ENCODE data around the gene CRTC2.

The CRTC2 gene

GRCh38 chr1:153973525-153973924 lies 15.1 kb upstream of the CRTC2 start:
- DNase-seq, result no peak

GRCh38 chr1:153973071-153973470 lies 14.7 kb upstream of the CRTC2 start:
- no peak for DNase-seq

DNA sequence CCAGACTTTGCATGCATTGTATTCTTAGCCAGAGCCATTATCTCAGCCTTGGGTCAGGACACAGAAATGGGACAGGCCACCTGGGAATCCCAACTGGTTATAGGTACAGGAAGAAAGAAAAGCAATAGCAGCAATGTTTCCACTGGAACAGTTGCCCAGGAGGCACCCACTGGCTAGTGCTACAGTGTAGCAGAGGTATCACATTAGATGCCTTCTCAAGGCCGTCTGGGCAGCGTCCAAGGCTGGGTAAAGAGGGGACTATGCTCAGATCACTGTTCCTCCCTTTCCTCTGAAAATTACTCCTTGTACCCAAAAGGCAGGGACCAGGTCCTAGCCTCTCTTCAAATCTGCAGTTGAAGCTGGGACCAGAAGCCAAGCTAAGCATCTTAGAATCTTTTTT lies 11.9 kb upstream of the CRTC2 start:
- DNase-seq, result no peak

- DNase-seq, result no peak
Measured at GRCh38 chr1:153968972-153969371, 10.6 kb upstream of the CRTC2 start.

DNA sequence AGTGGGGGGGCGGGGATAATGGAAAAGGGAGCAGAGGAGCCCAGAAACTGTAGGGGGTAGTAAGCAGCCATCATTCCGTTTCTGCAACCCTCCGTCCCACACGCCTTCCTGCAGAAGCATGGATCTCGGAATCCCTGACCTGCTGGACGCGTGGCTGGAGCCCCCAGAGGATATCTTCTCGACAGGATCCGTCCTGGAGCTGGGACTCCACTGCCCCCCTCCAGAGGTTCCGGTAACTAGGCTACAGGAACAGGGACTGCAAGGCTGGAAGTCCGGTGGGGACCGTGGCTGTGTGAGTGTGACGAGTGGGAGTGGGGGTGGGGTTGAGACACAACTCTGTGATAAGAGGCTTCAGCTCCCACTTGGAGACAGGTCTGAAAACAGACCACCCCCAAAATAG lies 10.0 kb upstream of the CRTC2 start:
- peak in 1 of 2 experiments; percentile 34 for DNase-seq

DNA sequence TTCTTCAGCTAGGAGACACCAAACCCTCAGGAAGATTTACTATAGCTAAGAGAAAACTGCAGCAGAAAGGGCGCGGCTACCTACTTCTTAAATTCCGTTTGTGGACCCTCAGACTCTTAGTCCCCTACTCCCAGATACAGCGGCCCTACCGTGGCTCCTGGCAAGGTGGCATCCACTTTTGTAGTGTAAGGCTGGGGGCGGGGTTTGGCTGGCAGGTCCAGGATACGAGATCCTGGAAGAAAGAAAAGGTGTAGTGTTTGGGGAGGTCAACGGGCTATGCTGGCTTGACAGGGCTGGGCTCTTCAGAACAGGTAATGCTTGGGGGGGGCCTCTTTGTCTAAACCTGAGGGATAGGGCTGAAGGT lies 9.6 kb upstream of the CRTC2 start:
- peak; percentile 48 to 55 for DNase-seq

DNA sequence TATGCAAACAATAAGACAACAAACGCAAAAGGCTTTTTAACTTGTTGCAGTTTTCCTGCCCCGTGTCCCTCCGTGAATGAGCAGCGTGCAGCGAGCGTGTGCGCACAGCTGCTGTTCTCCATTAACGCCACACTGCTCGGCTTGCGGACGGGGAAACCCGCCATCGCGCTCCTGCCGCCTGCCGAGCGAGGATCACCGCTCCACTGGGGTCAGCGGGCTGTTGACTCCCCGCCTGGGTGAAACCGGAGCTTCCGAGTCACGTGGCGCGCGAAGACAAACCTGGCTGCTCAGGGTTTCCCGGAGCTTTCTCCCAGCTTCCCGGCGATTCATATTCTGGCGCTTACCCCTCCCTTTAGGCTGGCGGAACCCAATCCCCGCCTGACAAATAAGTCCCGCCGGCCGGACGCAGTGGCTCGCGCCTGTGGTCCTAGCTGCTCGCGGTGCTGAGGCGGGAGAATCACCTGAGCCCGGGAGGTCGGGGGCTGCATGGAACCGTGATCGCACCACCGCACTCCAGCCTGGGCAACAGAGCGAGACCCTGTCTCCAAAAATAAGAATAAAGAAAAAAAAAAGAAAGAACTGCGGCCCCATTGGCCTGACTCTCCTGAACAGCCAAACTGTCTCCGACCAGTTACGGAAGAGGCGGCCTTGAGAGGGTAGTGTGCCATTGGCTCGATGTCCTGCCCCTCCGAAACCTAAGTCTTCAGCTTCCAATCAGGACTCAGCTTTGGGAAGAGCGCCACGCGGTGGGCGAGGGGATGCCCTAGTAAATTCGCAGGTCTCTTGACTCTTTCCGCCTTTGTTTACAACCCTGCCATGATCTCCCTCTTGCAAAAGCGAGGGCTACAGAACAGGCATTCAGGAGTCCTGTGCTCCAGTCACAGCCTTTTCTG lies 8.9 kb upstream of the CRTC2 start, which contains the start of gene CREB3L4:
CREB3L4 (plus strand) TSS at position 796 of the 893 bp plus-strand sequence. CDS start 624 bp downstream, outside the sequence.
- peak; percentile 98 to 100 for DNase-seq

- DNase-seq, result peak; percentile 30 to 60
Measured at GRCh38 chr1:153963850-153964331, 5.5 kb upstream of the CRTC2 start.

- DNase-seq, result peak; percentile 99 to 100
Measured at GRCh38 chr1:153963030-153963849, 4.8 kb upstream of the CRTC2 start, which contains the start of gene SLC39A1. TSS of gene SLC39A1 (minus strand) at chr1:153963537. CDS start at chr1:153962715, 822 bp downstream.

GRCh38 chr1:153962088-153963029 lies 3.9 kb upstream of the CRTC2 start:
- DNase-seq, result no peak

DNA sequence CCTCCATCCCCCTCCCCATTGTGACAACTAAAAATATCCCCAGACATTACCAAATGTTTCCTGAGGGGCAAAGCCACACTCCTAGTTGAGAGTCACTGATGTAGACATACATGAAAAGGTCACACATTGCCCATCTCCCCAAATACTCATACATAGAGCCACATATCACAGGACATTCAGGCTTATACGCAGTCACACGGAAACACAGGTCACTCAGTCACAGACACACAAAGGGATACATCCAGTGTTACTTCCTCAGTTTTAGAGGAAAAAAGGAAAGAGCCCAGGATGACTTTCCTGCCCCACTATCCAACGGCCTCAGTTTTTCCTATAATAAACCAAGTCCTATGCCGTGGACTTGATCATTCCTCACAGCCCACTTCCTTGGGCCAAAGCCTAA lies 3.0 kb upstream of the CRTC2 start:
- no peak for DNase-seq

GRCh38 chr1:153960206-153960605 lies 1.8 kb upstream of the CRTC2 start:
- DNase-seq, result no peak

GRCh38 chr1:153959454-153959853 lies 1.0 kb upstream of the CRTC2 start:
- DNase-seq, result no peak

- DNase-seq, result no peak
Measured at GRCh38 chr1:153958961-153959260, 499 bp upstream of the CRTC2 start.

DNA sequence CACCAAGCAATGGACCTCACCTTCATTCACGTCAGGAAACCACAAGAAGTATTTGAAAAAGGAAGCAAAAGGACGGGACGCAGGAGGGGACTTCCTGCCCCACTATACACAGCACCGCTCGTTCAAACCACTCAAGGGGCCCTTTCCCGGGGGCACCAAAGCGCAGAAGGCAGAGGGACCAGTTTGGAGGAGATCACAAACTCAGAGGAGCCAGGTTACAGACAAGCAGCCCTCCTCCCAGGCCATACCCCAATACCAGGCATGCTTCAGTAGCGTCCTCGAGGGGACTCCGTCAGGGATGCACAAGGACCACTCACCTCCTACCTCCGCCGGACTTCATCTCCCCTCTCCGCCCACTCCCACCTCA lies 685 bp downstream of the CRTC2 start:
- peak in 1 of 2 experiments; percentile 56 for DNase-seq

GRCh38 chr1:153956997-153957715 lies 1.3 kb downstream of the CRTC2 start:
- DNase-seq, result no peak

DNA sequence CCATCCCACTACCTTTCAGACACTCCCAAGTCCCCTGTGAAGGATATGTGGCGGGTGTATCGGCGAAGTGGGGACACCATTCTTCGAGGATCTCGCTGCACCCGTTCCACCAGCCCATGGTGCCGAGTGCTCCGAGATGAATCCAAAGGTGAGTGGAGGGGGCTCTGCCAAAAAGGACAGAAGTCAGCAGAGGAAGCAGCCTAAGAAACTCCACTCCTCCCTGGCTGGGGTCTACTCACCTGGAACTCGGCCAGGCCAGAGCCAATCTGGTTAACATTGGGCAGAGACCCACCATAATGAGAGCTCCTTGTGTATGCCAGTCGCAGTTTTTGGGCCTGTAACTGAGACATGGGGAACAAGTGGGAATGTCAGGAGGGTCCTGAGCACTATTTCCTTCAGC lies 3.6 kb downstream of the CRTC2 start:
- no peak for DNase-seq

- no peak for DNase-seq
Measured at GRCh38 chr1:153953859-153954365, 4.5 kb downstream of the CRTC2 start.

DNA sequence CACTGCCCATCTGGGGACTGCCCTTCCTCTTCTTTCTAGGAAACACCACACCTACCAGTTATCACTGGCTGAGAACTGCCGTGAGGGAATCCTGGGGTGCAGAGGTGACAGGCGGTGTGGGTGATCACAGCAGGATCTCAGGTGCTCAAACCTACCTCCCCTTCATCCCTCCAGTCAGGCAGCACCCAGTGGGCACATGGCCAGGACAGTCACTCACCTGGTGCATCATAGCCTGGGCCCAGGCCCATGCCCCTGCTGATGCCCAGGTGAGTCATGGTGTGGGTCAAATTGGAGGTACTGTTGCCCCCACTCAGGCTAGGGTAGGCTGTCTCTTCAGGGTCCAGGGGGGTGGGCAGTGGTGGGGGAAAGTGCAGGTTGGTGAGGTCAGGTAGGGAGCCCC lies 6.6 kb downstream of the CRTC2 start:
- DNase-seq, result no peak

- no peak for DNase-seq
Measured at GRCh38 chr1:153951183-153951582, 7.2 kb downstream of the CRTC2 start.

DNA sequence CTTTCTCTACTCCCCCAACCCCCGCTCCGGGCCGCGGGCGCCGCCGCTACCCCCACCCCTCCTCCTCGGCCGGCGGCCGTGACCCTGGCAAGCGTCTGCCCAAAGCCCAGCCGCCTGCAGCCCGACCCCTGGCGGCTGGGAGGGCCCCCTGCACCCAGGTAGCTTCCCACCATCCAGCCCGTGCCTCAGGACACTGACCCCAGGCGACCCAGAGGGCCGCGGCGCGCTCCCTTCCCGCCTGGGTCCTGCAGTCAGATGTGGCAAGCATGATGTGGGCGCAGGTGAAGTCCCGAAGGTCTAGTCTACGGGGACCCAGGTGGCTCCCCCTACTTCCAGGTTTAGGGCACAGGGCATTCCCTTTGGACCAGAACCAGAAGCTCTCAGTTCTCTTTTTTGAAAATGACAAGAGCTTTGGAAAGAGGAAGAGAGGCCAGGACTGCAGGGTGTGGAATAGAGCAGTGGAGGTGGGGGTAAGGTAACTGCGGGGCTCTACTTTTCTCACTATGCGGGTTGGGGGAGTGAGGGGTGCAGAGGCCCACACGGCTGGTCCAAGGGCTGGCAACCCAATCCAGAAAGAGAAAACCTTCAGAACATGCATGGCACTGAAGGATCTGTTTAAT lies 11.7 kb downstream of the CRTC2 start, which contains the start of gene DENND4B:
DENND4B (minus strand) TSS at position 97 of the 620 bp plus-strand sequence. CDS start 2,344 bp downstream, outside the sequence.
- DNase-seq, result peak; percentile 78 to 84
